HG02678 (cell line): ENCODE data around the gene SEC22A.
A peak's percentile ranks its signal among the peaks of the same experiment; 100 is the strongest.

Source experiments
- ATAC-seq: cut with Tn5 transposase; IDR thresholded peaks from one replicate; pipeline ENCODE4 v1.9.1; 2021; ENCODE audit warnings: mild to moderate bottlenecking, moderate library complexity; ENCODE audit not compliant: unreplicated experiment

The SEC22A gene

DNA sequence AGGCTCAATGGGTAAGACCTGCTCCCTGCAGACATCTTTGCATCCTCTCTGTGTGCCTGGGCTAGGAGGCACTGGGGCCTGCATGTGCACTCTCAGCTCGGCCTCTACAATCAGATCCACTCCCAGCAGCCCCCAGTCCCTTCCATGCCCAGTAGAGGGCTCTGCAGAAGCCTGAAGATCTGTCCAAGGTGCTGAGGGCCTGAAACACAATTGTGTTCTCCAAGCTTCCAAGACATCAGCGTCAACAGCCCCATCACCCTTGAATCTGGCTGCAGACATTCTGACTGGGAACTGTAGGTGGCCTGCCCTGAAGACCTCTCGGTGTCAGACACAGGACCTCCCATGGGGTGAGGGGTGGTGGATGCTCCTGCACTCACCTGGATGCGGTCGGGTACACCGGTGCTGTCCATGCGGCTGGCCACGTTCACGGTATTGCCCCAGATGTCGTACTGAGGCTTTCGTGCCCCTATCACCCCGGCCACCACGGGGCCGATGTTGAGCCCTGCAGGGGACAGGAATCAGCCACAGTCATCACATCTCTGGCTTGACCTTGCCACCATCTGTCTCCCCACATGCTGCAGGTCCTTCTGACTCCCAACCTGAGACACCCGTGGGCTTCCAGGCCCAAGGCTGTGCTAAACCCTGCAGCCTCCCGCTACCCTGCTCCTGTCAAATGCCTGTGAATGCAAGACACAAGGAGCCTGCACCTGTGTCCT lies 84.7 kb downstream of the SEC22A start:
- peak; percentile 55 for ATAC-seq

DNA sequence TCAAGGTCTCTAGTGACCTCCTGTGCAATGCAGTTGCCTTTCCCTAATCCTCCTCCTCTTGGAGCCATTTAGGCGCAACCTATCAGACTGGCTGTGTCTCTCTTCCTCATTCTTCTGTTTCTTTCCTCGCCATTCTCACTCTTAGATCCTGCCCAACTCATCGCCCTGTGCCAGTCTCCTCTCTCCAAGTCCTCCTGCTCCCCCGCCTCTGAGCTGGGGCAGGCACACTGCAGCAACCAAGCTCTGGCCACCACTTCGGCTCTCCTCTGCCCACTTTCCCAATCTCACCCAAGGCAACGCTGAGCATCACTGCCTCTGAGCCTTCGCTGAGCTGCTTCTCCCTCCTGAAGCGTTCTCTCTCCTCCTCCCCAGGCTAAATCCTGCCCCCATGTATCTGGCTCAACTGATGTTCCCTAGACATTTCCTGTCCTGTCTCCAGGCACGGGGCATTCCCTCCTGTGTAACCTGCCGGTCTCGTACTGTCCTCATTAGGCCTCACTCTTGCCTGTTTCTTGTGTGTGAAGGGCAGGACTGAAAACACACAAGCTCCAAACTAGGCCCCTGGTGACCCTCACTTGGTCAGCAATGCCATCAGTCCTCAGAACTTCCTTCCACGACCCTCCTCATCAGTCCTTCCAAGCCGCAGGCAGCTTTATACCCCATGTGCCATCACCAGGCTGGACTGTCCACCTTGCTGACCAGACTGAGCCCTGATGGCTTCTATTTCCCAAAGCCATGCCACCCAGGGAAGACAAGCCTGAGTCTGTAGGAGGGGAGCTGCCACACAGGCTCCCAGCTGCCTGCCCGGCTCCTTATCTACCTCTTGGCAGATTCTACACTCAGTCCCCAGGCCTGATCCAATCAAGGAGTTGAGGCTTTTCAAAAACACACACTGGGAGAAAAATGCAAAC lies 85.6 kb downstream of the SEC22A start:
- no peak for ATAC-seq

DNA sequence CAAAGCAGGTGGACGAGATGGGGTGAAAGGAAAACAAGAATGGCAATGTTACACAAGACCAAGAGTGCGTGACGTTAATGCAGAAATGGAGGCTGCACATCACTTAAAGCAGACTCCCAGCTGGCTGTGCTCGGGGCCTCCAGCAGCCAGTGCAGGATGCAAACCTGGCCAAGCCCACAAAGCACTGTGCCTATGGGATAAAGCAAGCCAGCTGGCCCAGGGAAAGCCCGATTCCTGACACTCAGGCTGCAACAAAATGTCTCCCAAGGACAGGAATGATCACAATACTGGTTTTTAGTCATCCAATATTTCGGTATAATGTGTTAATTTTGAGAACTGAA lies 86.2 kb downstream of the SEC22A start:
- no peak for ATAC-seq

DNA sequence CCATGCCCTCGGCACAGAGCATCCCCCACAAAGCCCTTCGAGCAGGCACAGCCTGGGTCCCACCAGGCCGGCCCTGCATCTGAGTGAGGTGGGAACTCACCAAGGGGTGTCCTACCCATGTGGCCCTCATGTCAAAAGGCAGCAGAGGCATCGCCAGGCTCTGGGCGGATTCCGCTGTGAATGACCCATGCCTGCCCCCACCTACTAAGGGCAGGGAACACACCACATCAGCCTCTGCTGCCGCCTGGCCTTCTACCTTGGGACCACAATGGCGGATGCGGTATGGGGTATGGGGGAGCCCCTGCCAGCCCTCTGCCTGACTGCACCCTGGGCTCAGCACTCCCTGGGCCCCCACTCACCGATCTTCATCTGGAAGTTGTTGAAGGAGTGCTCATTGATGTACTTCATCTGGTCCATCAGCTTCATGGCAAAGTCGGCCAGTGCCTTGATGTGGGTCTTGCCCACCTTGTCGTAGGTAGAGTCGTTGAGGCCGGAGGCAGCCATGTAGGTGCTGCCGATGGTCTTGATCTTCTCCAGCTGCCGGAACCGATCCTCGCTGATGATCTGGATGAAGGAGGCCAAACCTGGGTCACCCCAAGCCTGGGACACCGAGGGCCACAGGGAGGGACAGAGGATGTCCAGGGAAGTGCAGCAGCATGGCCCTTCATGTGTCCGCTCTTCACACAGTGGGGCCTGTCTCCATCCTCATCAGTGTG lies 87.8 kb downstream of the SEC22A start:
- no peak for ATAC-seq

DNA sequence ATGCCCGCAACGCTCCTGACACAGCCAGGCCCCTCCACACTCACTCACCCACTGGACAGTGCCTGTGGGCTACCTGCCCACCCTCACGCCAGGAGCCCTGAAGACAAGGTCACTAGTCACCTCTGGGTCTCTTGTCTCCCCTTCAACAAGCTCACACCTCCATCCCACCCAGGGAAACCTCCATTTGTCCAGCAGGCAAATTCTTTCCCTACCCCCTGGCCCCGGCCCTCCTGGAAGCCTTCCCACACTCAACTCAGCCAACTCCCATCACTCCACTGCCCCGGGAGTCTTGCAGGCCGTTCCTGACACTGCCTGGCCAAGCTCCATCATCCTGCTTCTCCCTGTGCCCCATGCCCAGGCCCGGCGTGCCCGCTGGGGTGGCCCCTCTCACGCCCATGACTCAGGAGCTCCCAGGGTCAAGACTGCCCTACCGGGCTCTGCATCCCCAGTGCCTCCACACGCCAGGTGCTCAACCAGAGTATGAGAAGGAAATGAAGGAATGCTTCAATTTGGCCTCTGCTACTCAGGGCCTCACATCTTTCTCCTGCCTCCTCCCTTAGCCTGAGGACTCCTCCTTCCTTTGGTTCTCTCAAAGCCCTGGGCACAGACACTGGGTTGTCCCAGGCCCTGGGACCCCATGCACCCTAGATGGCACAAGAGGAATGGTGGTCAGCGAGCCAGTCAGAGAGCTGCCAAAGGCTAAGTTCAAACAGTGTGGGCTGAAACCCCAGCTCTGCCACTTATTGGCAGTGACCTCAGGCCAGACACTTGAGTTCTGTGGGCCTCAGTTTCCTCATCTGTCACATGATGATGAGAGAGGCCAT lies 88.6 kb downstream of the SEC22A start:
- ATAC-seq = no peak

DNA sequence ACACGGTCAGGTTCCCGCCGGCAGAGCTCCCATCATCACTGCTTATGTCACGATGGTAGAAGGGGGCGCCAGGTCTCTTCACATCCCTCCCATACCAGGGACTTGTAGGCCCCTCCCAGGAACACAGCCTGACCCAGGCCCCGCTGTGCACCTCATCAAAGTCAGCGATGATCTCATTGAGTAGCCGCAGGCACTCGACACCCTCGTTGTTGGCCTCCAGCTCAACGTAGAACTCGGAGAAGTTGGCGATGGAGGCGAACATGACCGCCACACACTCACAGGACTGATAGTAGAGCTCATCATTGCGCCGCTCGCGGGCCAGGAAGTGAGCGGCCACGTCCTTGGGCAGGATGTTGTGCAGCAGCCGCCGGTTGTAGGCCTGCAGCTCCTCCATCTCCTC lies 89.2 kb downstream of the SEC22A start:
- no peak for ATAC-seq

DNA sequence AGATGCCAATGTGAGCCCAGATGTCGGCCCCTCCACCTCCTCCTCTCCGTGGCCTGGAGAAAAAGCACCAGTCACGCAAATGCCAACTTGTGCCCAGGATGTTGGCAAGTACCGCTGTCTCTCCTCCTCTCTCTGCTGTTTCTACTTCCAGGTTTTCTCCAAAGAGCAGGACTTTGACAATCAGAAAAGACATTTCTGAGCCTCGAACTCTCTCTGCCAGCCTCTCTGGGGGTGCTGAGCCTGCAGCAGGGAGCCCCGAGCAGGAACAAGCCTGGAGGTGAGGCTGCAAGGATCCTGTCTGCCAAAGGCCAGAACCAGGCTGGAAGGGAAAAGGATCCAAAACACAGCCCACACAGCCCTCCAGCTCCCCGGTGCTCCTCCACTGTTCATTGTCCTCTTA lies 89.7 kb downstream of the SEC22A start:
- no peak for ATAC-seq

DNA sequence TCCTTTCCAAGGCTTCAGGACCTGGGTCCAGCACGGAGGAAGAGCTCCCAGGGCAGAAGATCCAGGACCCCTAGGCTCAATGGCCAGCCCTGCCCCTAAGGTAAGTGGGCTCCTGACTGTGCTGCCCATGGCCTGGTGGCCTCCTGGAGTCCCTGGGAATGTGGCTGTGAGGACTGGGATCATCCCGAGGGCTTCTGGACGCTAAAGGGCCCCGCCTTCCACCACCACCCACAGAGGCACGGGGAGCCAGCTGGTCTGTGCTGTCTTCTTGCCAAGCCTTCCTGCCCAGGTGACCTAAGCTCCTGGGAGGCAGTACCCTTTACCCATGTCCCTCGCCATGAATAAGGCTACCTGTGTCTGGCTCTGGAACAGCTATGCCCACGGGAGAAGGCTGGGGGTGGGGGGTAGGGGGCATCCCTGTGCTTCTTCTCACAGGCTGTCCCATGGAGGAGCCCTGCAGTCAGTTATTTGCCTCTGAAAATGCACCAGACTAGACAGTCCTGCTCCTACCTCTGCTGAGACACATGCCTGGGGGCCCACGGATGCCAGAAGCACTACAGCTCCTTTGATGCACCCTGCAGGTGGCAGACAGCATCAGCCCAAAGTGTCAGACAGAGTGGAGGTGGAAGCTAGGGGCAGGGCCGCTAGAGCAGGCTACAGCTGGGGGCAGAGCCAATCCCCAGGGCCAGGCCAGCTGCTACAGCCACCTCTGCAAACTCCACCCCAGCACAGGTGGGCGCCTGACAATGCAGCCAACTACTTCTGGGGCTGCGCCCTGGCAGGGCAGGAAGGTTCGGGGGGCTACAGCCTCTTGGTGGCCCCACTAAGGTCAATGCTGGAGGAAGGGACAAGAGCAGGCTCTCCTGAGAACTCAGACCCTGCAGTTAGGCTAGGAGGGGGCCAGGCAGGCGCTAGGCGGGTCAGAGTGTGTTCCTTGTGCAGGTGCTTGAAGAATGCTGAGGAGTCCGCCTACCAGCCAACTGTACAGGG lies 90.9 kb downstream of the SEC22A start:
- ATAC-seq = no peak

DNA sequence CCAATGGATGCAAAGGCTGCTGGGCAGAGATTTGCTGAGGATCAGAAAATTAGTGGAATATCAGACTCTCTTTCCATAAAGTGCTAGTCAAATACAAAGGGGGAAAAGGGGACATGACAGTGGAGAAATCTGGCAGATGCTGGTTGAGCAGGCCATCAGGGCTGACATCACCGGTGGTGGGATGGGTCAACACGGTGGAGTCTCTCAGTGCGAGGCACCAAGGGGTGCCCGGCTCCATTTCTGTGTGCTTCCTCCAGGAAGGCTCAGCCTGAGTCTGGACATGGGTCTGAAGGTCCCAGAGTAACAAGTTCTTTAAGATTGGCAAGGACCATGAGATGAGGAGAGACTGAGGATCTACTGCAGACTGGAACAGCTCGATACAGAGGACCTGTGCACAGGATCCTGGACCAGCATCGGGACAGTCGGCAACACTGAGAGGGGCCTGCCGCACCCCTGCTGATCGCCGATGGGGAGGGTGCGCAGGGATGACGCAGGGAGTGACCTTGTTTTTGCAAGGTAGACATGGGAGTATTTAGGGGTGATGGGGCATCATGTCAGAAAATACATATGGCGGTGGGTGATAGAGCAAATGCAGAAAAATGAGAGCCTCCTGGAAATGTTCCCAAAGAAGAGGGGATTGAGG lies 92.7 kb downstream of the SEC22A start:
- ATAC-seq = no peak

DNA sequence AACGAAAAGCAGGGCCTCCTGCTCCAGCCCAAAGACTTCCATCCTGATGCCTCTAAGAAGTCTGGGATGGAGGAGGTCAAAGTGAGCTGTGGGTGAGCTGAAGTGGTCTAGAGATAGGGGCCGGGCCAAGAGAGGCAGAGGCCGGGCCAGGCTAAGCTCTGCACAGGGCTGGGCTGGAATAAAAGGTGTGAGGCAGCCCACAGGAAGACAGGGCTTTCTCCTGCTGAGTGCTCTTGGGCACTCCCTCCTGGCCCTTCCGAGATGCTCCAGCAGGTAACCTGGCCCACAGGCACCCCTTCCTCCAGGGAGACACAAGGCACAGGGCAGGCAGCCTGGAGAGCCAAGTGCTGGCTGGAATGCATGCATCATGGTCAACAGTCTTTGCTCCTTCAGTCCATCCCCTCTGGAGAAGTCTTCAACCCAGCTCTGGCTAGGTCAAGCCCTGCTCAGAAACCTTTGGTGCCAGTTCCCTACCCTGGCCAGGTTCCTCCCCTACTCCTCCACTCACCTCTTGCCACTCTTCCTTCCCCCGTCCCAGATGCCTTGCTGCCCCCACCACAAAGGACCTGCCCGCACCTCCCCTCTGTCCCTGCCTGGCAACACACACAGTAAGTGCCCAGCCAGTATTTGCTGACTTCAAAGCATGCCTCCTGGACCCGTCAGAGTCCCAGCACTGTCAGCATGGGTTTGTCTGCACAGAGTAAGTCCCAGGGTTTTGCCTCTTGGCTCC lies 93.6 kb downstream of the SEC22A start:
- ATAC-seq = no peak

DNA sequence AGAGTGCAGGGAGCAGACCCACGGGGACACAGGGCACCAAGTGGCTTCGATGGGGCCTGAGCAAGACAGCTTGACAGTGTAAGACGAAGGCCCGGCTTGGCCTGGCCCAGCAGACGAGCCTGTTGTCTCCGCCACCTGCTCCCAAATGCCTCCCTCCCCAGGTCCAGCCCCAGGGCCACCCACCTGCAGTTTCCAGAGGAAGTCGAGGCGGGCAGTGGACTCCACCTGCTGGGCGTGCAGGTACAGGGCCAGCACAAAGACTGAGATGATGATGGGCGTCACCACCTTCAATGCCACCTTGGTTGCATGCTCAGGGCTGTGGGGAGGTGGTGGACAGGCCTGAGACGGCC lies 94.1 kb downstream of the SEC22A start:
- ATAC-seq = no peak

DNA sequence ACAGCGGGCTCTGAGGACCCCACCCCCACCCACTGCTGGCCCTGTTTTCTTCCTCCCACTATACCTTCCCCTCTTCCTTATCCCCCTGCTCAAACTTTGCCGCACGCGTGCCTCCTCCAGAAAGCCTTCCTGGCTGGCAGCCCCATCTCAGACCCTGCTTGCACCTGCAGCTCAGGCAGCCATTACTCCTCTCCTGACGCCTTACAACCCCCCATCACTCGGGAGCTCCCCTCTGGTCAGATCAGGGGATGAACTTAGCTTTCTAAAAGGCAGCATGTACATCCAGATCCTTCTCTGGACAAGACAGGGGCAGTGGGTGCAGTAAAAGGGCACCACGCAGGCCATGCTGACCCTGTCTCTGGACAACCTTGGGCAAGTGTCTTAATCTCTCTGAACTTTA lies 94.5 kb downstream of the SEC22A start:
- ATAC-seq = no peak

DNA sequence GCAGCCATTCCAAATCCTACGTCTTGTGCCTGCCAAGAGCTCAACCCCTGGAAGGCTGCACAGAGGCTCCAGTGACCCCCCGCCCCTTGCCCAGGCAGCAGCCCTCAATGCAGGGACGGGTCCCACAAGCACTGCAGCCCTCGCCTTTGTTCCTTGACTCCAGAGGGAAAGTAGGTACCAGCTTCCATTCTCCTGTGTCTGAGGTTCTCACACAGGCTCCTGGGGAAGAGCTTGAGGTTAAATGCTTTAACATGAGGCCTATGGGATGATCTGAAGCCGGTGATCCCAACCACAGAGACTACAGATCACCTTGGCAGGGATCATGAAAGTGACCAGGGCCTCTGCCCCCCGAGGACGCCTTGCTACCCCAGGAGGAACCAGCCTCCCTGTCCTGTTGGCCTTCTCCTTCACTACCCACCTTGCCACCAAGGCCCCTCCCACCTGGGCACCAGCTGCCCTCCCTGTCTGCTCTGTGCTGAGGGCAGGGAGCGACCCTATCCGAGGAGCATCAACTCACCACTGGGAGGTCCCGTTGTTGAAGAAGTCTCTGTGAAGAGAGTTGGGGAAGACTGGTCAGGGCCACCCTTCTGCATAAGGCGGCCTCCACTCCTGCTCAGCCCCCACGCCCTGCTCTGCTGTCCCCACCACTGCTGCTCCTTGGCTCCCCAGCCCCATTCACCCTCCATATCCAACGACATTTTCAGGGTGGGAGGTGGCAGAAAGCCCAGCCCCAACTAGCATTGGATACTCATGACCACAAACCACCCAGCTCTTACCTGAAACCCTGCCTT lies 95.3 kb downstream of the SEC22A start:
- ATAC-seq = no peak

DNA sequence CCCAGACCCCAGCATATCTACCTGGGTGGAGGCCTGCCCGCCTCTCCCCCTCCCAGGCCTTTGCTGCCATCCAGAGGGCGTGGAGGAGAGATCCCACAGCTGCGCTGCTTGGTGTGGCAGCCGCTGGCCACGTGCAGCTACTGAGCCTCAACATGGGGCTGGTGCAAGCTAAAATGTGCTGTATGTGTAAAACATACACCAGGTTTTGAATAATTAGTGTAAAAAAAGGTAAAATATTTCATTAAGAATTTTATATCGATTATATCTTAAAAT lies 95.8 kb downstream of the SEC22A start:
- ATAC-seq = no peak

DNA sequence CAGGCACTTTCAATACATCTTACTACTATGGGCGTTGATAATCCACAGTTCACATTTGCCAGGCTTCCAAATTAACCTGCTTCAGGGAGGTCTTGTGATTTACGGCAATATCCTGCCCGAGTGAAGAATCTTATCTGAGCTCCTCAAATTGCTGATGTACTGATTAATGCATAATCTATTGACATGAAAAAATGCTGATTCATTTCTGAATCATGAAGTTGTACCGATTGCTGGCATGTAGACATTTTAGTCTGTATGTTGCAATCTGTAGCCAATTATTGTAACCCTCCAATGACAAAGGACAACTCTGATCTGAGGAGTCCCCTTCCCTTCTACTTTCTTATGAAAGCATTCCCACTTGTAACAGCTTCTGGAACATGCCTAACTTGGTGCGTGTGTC lies 97.2 kb downstream of the SEC22A start:
- ATAC-seq = no peak

DNA sequence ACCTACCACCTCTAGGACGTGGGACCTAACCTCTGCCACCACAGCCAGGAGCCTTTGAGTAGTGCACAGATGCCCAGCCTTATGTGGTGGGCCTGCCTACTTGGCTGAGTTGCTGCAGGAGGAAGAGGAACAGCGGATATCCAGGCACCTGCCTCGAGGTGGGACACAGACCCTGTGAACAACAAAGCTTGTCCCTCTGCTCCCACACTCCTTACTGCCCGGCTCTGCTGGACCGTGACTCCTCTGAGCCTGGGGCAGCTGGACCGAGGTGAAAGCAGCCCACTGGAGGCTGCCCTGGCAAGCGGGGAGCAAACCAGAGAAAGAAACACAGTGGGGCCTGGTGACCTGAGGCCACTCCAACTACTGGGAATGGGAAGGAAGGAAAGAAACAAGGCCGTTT lies 97.8 kb downstream of the SEC22A start:
- no peak for ATAC-seq

DNA sequence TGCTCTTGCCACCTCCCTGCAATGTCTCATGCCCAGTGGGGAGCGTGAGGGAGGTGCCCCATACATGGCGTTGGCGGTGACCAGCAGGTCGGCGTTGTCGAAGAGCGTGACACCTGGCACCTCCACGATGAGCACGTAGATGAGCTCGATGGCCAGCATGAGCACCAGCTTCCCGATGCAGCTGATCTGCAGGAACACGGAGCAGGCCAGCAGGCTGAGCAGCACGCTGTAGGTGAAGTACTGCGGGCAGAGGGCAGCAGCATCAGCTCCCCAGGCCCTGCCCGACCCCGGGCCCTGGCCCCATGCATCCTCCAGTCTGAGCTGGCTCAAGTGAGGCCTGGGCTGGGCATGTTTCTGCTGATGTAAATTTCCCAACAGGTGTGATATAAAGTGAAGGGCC lies 98.3 kb downstream of the SEC22A start:
- ATAC-seq = no peak

DNA sequence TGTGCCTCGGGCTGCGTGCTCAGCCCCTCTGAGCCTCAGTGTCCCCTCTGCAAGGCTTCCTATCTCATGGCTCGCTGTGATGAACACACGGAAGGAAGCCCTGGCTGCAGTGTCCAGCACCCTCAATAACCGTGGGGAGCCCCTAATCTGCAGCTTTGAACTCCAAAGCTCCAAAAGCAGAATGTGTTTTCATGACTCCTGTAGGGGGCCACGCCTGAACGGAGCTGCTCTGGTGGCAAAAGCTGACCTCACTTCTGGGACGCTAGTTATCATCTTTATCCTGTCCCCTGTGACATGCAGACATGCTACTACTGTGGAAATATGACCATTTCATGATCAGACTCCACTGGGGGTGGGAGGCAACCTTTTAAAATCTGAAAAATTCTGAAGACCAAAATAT lies 98.8 kb downstream of the SEC22A start:
- no peak for ATAC-seq
